ENCODE results near the gene TSTD1.
"Not testable (repeated sequence)": the region's sequence is repeated elsewhere in the genome, so short reads cannot be mapped to it uniquely, and the experiment has no call there.

DNA sequence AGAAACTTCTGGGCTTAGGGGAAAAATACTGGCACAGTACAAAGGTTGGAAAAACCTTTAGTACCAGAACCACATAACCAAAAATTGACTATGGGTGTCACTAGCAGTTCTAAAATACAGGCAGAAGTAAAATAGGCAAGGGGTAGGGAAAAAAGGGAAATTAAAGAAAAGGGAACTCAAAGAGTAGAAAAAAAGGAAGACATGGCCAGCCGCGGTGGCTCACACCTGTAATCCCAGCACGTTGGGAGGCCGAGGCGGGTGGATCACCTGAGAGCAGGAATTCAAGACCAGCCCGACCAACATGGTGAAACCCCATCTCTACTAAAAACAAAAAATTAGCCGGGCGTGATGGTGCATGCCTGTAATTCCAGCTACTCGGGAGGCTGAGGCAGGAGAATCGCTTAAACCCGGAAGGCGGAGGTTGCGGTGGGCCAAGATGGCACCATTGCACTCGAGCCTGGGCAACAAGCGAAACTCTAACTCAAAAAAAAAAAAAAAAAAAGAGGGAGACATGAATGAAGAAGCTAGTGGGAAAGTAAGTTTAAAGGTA lies 19.6 kb downstream of the TSTD1 start:
- TF ChIP-seq, protein P1, sequence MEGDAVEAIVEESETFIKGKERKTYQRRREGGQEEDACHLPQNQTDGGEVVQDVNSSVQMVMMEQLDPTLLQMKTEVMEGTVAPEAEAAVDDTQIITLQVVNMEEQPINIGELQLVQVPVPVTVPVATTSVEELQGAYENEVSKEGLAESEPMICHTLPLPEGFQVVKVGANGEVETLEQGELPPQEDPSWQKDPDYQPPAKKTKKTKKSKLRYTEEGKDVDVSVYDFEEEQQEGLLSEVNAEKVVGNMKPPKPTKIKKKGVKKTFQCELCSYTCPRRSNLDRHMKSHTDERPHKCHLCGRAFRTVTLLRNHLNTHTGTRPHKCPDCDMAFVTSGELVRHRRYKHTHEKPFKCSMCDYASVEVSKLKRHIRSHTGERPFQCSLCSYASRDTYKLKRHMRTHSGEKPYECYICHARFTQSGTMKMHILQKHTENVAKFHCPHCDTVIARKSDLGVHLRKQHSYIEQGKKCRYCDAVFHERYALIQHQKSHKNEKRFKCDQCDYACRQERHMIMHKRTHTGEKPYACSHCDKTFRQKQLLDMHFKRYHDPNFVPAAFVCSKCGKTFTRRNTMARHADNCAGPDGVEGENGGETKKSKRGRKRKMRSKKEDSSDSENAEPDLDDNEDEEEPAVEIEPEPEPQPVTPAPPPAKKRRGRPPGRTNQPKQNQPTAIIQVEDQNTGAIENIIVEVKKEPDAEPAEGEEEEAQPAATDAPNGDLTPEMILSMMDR (IDR thresholded peaks at IDR 0.05 in 2 of 3, conservative IDR thresholded peaks at IDR 0.05 in 1 of 3; ENCODE audit: control insufficient read depth in 2 of 3, extremely low read depth in 1 of 3, insufficient read depth in 1 of 3, low read depth in 3 of 3, low read length in 3 of 3): not testable (repeated sequence)
- TF ChIP-seq SMC3 (IDR thresholded peaks at IDR 0.05; ENCODE audit: borderline replicate concordance, low read length); DPF2 (IDR thresholded peaks at IDR 0.05); POLR2A (IDR thresholded peaks at IDR 0.05; ENCODE audit: low read depth, low read length); SREBF1 (IDR thresholded peaks at IDR 0.05; ENCODE audit: low read length); BRCA1 (IDR thresholded peaks at IDR 0.05; ENCODE audit: low read depth, low read length): not testable (repeated sequence)
- TF ChIP-seq, protein P2, sequence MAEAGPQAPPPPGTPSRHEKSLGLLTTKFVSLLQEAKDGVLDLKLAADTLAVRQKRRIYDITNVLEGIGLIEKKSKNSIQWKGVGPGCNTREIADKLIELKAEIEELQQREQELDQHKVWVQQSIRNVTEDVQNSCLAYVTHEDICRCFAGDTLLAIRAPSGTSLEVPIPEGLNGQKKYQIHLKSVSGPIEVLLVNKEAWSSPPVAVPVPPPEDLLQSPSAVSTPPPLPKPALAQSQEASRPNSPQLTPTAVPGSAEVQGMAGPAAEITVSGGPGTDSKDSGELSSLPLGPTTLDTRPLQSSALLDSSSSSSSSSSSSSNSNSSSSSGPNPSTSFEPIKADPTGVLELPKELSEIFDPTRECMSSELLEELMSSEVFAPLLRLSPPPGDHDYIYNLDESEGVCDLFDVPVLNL (IDR thresholded peaks at IDR 0.05; ENCODE audit: low read depth, low read length): not testable (repeated sequence)
